Fibroblast of upper back skin (primary cell): ENCODE measurements around the gene CAMK2A.

Source experiments
- DNase-seq: peaks from one replicate; pipeline ENCODE4 v3.0.0-alpha.2; 2013

The CAMK2A gene

GRCh38 chr5:150180241-150181026 lies 109.1 kb downstream of the CAMK2A start:
- no peak for DNase-seq

DNA sequence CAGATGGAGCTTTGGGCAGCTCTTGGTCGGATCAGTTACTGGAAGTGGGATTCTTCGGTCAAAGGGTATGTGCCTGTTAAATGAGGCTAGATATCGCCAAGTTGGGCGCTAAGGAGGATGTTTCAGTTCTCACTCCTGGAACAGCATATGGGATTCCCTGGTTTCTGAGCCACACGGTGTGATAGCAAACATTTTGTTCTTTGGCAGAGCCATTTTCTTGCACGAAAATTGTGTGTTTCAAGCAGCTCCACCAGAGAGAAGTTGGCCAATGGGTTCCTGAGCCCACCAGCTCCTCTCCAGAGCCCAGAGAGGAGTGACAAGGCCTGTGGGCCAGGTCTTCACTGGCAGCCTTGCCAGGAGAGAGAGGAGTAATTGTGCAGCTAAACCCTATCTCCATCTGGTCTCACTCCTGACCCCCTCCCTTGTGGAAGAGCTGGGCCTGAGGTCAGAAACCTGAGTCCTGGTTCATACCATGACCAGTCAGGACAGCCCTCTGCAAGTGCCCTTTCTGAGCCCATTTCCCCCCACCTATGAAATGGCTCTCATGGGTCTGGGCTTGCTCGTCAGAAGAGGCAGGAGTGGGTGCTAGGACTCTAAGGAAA lies 110.5 kb downstream of the CAMK2A start:
- DNase-seq = no peak

DNA sequence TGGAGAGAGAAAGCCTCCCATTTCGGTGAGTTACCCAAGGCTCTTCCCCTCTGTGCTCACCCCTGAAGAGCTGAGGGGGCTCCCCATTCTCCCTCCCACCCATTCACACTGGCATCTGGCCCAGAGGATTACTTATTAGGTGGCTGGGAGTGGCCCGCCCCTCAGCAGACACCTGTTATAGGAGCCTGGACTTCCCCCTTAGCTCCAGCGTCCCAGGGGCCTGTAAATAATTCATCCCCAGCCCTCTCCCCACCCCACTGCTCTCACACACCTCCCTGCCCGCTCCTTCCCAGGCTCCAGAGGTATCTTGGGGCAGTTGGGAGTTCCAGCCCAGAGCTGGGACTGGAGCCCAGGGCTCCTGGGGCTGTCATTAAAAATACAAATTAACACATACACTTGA lies 111.3 kb downstream of the CAMK2A start:
- DNase-seq = no peak

DNA sequence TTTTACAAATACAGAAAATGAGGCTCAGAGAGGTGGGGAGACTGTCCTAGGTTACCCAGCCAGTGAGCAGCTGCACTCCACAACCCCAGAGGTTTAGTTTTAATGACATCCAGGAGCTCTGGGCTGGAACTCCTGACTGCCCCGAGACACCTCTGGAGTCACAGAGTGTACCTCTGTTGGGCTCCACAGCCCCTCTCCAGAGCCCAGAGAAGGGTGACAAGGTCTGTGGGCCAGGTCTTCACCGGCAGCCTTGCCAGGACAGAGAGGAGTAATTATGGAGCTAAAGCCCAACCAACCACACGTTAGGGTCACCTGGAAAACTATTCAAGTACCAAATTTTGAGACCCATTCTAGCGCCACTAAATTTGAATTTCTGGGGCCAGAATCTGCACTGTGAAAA lies 111.9 kb downstream of the CAMK2A start:
- no peak for DNase-seq

- DNase-seq = no peak
Measured at GRCh38 chr5:150176745-150177477, 112.7 kb downstream of the CAMK2A start.

DNA sequence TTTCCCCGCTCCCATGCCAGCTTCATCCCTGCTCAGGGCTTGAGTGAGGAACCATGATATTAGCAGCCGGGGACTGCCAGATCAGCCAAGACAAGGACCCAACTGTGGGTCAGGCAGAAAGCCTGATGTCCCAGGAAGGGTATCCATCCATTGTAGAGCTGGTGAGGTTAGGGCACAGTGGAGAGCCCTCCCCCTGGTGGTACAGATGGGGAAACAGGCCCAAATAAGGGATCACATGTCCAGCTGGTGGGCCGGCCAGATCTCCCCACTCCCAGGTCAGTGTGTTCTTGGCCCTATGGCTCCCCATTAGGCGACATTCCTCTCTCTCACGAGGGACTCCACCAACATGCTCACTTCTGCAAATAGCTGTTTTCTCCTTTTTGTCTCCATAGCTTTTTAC lies 114.0 kb downstream of the CAMK2A start:
- peak; percentile 50 for DNase-seq

DNA sequence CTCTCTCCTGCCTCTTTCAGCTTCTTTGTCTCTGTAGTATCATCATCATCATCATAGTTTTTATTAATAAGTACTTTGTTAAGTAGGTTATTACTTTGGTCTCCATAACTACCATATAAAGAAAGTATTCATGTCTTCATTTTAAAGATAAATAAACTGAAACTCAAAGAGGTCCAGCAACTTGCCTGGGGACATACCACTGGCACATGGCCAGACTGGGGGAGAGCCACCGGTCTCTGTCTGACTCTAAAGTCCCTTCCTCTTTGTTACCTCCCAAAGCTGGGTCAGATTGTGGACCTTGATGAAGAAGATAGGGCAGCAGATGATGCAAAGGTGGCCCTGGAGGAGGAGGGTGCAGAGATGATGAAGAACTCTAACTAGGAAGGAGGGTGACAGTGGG lies 114.5 kb downstream of the CAMK2A start:
- no peak for DNase-seq

DNA sequence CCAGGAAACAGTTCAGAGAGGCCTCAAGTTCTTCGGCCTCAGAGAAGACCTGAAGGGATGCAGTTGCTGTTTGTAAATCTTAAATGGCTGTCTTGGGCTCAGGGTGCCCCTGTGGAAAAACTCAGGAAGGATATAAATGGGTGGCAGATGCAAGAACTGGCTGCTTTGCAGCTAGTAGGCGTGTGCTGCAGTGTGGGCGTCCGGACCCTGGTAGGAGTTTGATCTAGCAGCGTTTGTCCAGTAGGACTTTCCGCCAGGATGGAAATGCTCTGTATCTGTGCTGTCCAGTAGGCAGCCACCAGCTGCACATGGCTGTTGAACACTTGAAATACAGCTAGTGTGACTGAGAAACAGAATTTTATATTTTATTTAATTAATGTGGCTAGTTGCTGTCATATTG lies 115.3 kb downstream of the CAMK2A start:
- DNase-seq = no peak

DNA sequence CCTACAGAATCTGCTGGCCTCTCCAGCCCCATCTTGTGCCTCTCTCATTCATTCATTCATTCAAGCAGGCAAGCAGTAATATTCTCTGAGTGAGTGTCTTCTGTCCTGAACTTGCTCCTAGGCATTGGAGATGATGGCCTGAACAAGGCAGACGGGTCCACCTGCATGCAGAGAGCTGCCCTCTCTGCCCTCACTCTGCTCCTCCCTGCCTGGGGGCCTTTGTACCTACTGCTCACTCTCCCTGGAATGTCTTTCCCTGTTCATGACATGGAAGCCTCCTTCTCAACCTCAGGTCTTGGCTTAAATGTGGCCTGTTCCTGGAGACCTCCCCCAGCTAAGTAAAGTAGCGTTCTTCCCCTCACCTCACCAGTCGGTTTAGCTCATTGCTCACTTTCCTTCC lies 116.4 kb downstream of the CAMK2A start:
- DNase-seq = no peak

- DNase-seq = no peak
Measured at GRCh38 chr5:150172556-150172955, 117.0 kb downstream of the CAMK2A start.

DNA sequence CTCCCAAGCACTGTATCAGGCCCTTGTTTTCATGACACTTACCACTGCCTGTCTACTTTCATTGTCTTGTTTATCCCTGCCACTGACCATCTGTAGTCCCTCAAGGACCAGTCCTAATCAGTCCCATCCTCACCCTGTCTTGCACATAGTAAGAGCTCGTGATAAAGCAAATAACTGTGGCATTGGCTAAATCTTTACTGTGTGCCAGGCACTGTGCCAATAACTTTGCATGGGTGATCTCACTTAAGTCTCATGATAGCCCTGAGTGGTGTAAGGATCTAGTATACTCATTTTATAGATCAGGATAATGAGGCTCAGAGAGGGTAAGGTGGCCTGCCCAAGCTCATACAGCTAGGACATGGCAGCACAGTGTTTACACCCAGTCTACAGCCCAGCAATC lies 117.4 kb downstream of the CAMK2A start:
- no peak for DNase-seq
